ENCODE measurements around the gene IMMP2L.

Gene IMMP2L

GRCh38 chr7:110898516-110898915, 663.8 kb downstream of the IMMP2L start:
- no peak for DNase-seq

GRCh38 chr7:110897538-110897937, 664.8 kb downstream of the IMMP2L start:
- no peak for DNase-seq

GRCh38 chr7:110894111-110894510, 668.2 kb downstream of the IMMP2L start:
- DNase-seq, result no peak

DNA sequence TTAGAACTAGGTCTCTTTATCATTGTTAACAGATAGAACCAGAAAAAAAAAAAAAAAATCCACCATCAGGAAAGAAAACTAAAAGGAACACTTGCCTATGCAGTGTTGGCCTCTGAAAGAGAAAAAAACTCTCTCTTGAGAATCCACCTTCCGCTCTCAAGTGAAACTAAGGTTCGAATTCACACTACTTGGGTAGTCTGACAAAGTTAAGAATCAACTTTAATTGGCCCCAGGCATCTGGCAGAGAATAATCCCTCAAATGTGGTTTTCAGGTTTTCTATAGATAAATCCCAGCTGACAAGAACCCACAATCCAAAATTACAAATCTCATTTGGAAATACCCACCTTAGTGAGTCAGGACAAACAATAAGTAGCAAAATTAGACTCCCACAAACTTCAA, 671.1 kb downstream of the IMMP2L start:
- DNase-seq, result no peak

DNA sequence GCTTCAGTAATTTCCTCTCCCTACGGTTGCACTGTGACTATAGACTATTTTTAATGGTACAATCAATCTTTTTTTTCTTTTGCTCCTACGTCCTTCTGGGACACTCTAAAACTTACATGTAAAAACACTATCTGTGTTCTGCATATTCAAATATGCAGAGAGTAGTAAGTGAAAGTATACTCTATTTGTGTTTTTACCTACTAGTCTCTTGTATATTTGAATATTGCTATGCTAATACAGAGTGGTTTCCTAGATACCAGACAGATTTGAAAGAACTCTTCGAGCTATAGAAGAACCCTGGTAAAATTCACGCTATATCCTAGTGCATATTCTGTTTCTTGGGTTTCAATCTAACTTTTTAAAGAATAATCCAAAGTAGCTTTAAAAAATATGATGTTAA, 672.2 kb downstream of the IMMP2L start:
- no peak for DNase-seq

GRCh38 chr7:110889335-110889734, 673.0 kb downstream of the IMMP2L start:
- DNase-seq, result no peak

DNA sequence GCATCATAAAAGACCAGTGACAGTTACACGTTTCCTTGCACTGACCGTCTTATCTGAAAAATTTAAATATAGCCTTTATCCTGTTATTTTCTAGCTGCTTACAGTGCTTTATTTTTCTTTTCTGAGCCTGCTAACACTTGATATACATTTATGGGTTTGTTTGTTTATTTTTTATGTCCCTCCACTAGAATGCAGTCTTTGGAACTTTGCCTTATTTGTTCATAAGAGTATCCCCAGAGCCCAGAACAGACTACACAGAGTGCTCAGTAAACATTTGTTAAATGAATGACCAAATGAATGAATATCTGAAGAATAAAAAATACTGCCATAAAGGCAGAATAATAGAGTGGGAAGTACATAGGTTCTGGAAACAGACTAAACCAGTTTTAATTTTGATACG, 673.7 kb downstream of the IMMP2L start:
- no peak for DNase-seq

DNA sequence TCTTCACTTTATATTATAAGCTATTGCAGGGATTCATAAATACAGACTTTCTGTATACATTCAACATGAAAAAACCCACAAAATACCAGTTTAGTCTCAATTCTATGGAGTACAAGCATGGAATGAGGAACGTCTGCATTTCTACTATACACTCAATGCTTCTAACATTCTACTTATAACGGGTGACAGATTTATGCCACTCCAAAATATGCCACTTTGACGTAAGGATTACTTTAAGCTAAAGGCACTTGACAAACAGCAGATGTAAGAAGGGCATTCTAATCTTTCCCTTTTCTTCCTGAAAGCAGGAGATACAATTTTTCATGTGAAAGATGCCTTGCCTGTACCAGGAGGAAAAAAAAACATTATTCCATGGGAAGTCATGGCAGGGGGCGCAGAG, 676.8 kb downstream of the IMMP2L start:
- DNase-seq, result no peak

GRCh38 chr7:110881721-110882120, 680.6 kb downstream of the IMMP2L start:
- no peak for DNase-seq

DNA sequence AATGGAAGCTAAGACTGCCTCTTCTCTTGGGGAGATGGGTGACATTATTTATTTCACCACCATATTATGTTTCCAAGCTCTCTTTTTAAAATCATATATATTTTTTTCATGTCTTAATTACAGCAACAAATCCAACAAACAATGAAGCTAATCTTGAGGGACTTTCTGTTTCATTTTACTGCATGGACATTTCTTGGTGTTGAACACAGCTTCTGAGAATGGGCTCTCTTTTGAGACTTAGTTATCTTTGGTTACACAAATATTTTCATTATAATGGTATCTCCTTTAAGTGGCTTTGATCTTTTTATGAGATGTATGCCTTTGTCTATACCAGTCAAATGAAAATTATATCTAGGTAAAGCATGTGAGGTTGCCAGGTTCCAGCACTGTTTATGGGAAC, 681.3 kb downstream of the IMMP2L start:
- DNase-seq, result no peak

DNA sequence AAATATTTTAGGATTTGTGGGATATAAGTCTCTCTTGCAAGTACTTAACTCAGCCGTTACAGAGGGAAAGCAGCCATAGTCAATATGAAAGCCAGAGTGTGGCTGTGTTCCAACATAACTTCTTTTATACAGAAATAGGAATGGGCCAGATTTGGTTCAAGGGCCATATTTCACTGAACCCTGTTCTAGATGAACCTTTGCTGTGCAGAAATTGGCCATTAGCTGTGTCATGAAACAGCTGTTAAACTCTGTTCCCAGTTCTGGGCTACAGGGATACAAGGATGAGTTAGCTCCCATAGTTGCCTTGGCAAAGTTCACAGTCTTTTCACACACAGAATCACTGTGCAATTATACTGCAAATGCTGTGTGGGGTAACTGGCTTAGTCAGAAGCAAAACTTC, 685.3 kb downstream of the IMMP2L start:
- no peak for DNase-seq

GRCh38 chr7:110875346-110875745, 686.9 kb downstream of the IMMP2L start:
- DNase-seq, result no peak

GRCh38 chr7:110871856-110872255, 690.4 kb downstream of the IMMP2L start:
- no peak for DNase-seq

DNA sequence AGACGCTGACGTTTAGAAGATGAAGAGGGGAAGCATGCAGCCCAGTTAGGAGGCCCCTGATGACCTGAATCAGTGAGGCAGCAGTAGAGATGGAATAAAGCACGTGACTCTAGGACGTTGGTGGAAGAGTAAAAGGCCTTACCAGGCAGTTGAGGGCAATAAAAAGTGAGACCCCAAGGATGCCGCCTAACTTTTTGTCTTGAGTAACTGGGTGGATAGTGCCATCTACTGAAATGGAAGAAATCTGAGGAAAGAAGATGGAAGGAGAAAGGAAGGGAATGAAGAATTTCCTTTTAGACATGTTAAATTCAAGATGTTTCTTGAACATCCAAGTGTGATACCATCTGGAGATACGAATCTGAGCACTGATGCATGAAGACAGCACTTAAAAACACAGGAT, 691.4 kb downstream of the IMMP2L start:
- DNase-seq, result no peak

- DNase-seq, result no peak
These were observed 693.8 kb downstream of the IMMP2L start for GRCh38 chr7:110868458-110868857.

DNA sequence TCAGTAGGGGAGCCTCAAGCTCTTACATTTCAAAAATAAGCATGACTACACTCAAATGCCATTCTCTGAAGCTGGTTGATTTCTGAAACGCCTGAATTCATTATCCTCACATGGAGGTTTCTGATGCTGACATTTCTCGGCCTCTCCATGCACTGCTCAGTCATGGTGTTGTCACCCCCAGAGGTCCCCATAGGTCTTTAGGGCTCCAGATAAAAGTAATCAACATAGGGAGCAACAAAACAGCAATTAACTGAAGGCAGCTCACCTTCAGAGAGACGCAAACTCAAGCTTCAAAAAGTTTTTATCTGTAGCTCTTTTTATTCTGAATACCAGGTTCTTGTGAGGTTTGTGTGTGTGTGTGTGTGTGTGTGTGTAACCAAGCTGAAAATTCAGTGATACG, 694.5 kb downstream of the IMMP2L start:
- DNase-seq, result no peak

- DNase-seq, result no peak
These were observed 699.0 kb downstream of the IMMP2L start for GRCh38 chr7:110863258-110863657.

DNA sequence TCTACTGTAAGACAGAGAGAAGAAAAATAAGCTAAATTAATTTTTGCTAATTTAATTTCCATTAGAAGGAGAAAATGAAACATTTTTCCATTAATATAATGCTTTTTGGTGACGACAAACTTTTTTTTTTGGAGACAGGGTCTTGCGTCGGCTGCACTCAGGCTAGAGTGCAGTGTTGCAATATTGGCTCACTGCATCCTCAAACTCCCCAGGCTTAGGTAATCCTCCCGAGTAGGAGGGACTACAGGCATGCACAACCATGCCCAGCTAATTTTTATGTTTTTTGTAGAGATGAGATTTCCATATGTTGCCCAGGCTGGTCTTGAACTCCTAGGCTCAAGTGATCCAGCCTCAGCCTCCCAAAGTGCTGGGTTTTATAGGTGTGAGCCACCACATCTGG, 701.1 kb downstream of the IMMP2L start:
- no peak for DNase-seq

- no peak for DNase-seq
These were observed 705.2 kb downstream of the IMMP2L start for GRCh38 chr7:110857106-110857505.

DNA sequence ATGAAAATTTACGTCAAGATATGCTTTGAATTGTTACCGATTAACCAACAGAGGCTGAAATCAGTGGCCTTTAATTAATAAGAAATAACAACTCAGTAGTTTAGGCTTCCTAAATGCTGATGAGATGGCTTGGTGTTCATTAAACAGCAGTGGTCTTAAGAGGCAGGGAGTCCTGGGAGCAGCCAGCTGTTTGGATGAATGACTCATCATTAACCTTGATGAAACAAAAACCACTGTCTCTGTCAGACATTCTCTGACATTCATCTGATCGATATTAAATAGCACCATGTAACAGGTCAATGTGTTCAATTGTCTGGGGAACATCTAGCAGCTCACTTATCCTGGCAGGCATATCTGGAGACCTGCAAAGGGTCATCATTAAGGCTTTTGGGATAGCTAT, 705.6 kb downstream of the IMMP2L start:
- DNase-seq, result no peak

- DNase-seq, result no peak
These were observed 707.6 kb downstream of the IMMP2L start for GRCh38 chr7:110854651-110855050.

GRCh38 chr7:110854166-110854565, 708.1 kb downstream of the IMMP2L start:
- DNase-seq, result no peak

DNA sequence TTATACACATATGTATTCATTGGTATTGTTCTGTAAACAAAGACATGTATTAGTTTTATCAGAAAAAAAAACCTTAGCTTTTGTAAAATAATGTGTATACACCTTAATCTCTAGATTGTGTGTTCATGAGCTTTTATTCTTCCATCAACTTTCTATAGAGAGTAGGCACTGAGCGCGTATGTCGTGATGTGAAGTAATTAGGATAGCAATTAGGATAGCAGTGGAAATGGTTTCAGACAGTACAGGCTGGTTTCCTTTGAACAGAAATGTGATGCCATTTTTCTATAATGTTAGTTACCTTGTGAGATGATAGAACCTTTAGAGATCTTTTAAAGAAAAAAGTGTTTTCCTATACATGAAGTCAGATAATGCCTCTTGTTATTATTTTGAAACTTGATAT, 709.0 kb downstream of the IMMP2L start:
- no peak for DNase-seq

DNA sequence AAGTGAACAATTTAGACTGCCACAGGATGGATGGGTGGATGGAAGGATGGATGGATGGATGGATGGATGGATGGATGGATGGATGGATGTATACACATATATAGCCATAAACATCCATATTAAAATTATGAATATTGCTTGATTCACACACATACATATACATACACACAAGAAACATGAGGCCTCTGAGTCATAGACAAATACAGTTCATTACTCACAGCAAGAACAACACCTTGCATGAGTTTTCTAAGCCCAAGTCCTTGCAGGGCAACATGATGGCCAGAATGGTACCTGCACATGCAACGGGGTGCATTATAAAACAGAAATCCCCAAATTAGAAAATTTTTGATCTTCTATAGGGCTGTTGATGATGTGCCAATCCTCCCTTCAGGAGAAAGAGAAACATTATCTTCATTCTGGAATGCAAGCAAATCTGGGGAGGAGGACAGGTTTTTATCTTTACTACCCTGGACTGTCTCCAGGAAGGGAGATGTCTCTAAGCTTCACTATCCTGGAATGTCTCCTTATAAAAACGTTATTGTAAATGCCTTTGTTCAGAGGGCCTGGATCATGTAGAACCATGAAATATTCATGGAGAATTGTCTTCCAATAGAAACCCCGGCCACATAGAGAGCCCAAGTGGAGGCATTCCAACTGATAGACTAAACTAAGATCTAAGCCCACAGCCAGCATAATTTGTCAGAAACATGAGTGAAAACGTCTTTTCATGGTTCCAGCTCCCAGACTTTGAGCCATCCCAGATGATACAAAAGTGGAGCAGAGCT, 709.9 kb downstream of the IMMP2L start:
- DNase-seq, result no peak

- DNase-seq, result no peak
These were observed 712.1 kb downstream of the IMMP2L start for GRCh38 chr7:110850224-110850623.

All from stimulated activated CD4-positive, alpha-beta T cell treated with anti-CD3 and anti-CD28 coated beads, Interleukin-4, amount 100 ng/mL, for 4 hours (primary cell).